Activated CD4-positive, alpha-beta memory T cell treated with anti-CD3 and anti-CD28 coated beads for 36 hours (primary cell): ENCODE results near the gene LOXL3. TPM values are rescaled to one million over a fixed set of nuclear protein-coding genes. Genes with fewer than 3 reads are reported as not detected.

Experiments used
- CTCF ChIA-PET: fragments of 350-600 bp; sonication (Branson Sonifier 250); formaldehyde crosslinking; loops from one replicate; lab custom pipeline; 2021; ENCODE audit warnings: antibody characterized with exemption, inconsistent platforms; lab: Charles Lee
- POLR2A ChIA-PET: fragments of 350-600 bp; sonication (Branson Sonifier 250); formaldehyde crosslinking; loops from one replicate; lab custom pipeline; 2021; ENCODE audit warnings: antibody characterized with exemption; lab: Charles Lee
- DNase-seq: peaks from one replicate; pipeline ENCODE4 v3.0.0-alpha.2; 2020
- H3K27ac Mint-ChIP-seq: one replicate; pipeline ENCODE4 v1.8.0; 2021; ENCODE audit warnings: mixed read lengths
- H3K27me3 Mint-ChIP-seq: one replicate; pipeline ENCODE4 v1.8.0; 2021; ENCODE audit warnings: mixed read lengths
- H3K36me3 Mint-ChIP-seq: one replicate; pipeline ENCODE4 v1.8.0; 2021; ENCODE audit warnings: mixed read lengths
- H3K4me1 Mint-ChIP-seq: one replicate; pipeline ENCODE4 v1.8.0; 2021; ENCODE audit warnings: low read depth, mixed read lengths
- H3K4me3 Mint-ChIP-seq: one replicate; pipeline ENCODE4 v1.8.0; 2021; ENCODE audit warnings: mild to moderate bottlenecking, mixed read lengths
- H3K9me3 Mint-ChIP-seq: one replicate; pipeline ENCODE4 v1.8.0; 2021; ENCODE audit warnings: mixed read lengths
- intact Hi-C: fragments of 100-400 bp; cut with micrococcal nuclease; formaldehyde crosslinking; loops from one replicate; pipeline ENCODE4 v1.15.1; 2023
- total RNA-seq, 2 experiments: library from RNA; stranded (reverse); gene quantifications; one replicate each; pipeline ENCODE4 v1.2.3, GENCODE V29; 2021

LOXL3 gene
- total RNA-seq, 2 experiments from 2014 or later, result 0.90 to 1.1 TPM

DNA sequence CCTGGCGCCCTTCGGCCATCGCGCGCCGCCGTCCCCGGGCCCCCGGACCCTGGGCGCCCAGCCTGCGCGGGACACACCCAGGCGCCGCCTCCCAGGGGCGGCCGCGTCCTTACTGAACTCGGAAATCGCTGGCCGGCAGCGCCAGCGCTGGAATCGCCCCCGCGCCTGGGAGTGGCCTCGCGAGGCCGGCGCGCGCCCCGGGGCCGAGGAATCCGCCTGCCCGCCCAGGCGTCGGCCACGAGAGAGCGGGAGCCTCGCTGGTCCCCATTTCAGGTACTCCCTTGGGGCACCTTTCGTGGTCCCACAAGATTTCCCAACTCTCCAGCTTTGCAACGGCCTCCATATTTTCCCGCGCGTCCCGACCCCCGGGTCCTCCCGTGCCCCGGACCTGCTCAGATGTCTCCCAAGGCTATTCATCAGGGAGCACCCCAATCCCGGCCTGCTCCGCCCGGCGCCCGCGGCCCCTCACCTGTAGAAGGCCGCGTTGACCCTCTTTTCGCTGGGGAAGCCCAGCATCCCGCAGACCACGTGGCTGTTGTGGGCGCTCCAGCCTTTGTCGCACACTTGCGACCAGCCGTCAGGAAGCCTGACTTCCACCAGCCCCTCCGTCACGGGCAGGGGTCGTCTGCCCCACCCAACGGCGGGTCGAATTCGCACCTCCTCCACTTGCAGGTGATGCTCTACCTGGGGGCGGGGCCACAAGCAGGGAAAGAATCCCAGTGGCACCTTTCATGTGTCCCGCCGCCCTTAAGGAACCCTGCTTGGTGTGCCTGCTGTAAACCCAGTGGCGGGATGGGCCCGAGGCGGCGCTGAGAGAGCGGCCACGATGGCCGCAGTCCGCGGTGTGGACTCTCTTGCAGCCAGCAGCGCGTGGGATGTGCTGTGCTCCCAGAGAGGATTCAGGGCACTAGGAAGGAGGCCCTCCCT is 4.6 kb downstream of the LOXL3 start:
- ChIA-PET CTCF (interaction anchor here (1.0 to 2.0 kb wide), 2 partner anchors 40 to 66 kb away, joined by 3 to 4 read pairs; partner anchors contain the start of genes CCDC142 and TTC31), POLR2A (no interaction called here)
- peak overlapping the region; percentile 55 for H3K4me3 Mint-ChIP-seq
- intact Hi-C loops, result no loop called here
- H3K27ac Mint-ChIP-seq, result no peak overlapping the region
- H3K27me3 Mint-ChIP-seq, result peaks cover 21% of the 10 kb centered on the region
- H3K4me1 Mint-ChIP-seq, result peaks cover 11% of the 10 kb centered on the region
- DNase-seq, result peak; percentile 52
- H3K36me3 Mint-ChIP-seq, result no peaks in the 10 kb centered on the region
- no peaks in the 10 kb centered on the region for H3K9me3 Mint-ChIP-seq

DNA sequence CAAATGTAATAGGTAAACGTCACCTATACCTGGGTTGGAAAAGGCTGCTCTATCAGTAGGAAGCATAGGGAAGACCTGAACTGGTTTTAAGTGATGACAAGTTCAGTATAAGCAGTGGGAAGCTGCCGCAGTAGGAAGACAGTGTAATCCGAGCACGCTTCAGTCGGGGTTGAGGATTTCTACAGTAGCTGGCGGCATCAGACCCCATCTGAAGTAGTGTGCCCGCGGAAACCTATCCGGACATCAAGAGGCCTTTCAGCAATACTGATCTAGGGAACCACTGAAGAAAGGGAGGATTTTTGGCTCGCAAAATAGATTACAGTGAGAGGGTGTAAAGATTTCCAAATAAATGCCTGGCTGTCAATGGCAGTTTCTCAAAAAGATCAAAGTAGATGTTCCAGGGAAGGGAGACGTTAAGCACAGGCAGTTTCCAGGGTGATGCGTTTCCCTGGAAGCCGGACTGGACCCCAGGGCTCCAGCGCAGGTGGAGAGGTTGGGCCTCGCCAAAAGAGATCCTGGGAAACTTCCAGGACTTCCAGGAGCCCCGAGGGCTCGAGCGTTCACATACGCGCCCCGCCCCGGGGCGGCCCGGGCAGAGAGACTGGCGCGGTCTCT is 5.3 kb downstream of the LOXL3 start:
- no peaks in the 10 kb centered on the region for H3K9me3 Mint-ChIP-seq
- peaks cover 8% of the 10 kb centered on the region for H3K4me1 Mint-ChIP-seq
- ChIA-PET CTCF (interaction anchor here (0.5 kb wide), 1 partner anchor 398 kb away, joined by 5 read pairs; no protein-coding TSS in a partner anchor), POLR2A (no interaction called here)
- H3K27me3 Mint-ChIP-seq, result peaks cover 21% of the 10 kb centered on the region
- intact Hi-C loops, result no loop called here
- H3K4me3 Mint-ChIP-seq, result peak overlapping the region; percentile 66
- H3K36me3 Mint-ChIP-seq, result no peaks in the 10 kb centered on the region
- no peak for DNase-seq
- no peak overlapping the region for H3K27ac Mint-ChIP-seq

DNA sequence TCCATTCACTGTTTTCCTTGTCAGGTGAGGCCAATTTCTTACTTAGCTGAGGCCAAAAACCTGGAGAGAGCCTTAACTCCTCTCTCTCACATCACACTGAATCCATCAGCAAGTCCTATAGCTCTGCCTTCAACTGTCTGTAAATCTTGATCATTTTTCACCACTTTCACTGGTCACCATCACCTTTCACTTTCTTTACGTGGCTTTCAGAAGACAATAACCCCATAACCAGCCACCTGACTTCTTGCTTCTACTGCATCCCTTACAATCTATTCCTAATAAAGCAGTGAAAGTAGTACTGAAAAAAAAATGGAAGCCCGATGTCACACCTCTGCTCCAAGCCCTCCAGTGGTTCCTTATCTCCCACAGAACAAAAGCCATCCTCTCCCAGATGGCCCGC is 7.7 kb downstream of the LOXL3 start:
- Mint-ChIP-seq H3K36me3 (no peaks in the 10 kb centered on the region), H3K9me3 (no peaks in the 10 kb centered on the region), H3K4me3 (no peak overlapping the region), H3K27me3 (peaks cover 26% of the 10 kb centered on the region), H3K27ac (no peak overlapping the region), H3K4me1 (peaks cover 6% of the 10 kb centered on the region)
- ChIA-PET POLR2A (interaction anchor here (1.3 kb wide), 1 partner anchor 14 kb away, joined by 3 read pairs; no protein-coding TSS in a partner anchor), CTCF (interaction anchor here (1.9 to 2.5 kb wide), 2 partner anchors 30 to 42 kb away, joined by 5 to 7 read pairs; no protein-coding TSS in a partner anchor)
- DNase-seq, result no peak
- intact Hi-C loops, result no loop called here

DNA sequence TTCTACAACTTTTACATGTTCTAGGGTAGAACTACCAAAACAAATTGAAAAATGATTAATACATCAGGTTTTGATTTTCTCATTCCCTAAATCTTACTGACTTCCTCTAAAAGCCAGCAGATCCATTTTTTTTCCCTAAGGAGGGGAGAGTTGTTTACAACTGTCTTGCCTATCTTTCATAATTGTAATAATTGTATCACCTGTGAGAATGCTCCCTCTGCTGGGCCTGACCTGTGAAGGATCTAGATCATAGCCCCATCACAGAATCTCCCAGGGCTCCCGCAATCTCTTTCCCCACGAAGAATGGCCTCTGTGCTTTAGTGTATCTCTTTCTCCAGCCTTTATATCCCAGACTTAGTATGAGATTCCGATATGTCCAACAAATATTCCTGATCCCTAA is 9.1 kb downstream of the LOXL3 start:
- Mint-ChIP-seq H3K4me3 (no peak overlapping the region), H3K27me3 (peaks cover 21% of the 10 kb centered on the region), H3K4me1 (peaks cover 6% of the 10 kb centered on the region), H3K9me3 (no peaks in the 10 kb centered on the region), H3K36me3 (no peaks in the 10 kb centered on the region), H3K27ac (no peak overlapping the region)
- ChIA-PET POLR2A (interaction anchor here (1.3 kb wide), 1 partner anchor 13 kb away, joined by 3 read pairs; no protein-coding TSS in a partner anchor), CTCF (interaction anchor here (0.6 to 2.5 kb wide), 6 partner anchors 10 to 62 kb away, joined by 3 to 7 read pairs (median 4); partner anchors contain the start of genes CCDC142, DOK1, LOXL3 and TTC31)
- DNase-seq, result no peak
- intact Hi-C loops, result no loop called here

DNA sequence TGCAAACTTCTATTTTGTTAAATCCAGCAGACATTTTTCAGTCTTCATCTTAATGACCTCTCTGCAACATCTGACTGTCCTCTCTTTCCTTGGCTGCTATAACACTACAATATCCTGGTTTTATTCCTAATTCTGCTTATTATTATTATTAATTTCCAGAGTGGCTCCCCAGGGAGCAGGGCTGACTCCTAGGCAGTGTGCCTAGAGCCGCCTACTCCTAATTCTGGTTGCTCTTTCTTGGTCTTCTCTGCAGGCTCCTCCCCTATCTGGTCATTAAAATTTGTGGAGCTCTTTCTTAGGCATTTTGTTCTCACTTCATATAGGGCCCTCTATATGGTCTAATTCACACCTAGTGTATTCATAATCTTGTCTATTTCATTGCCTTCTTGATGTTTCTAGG is 10.8 kb downstream of the LOXL3 start:
- Mint-ChIP-seq H3K27me3 (peaks cover 24% of the 10 kb centered on the region), H3K4me3 (no peak overlapping the region), H3K9me3 (no peaks in the 10 kb centered on the region), H3K36me3 (no peaks in the 10 kb centered on the region), H3K27ac (no peak overlapping the region), H3K4me1 (no peaks in the 10 kb centered on the region)
- DNase-seq, result no peak
- ChIA-PET POLR2A (no interaction called here), CTCF (interaction anchor here (1.0 to 1.1 kb wide), 2 partner anchors 42 to 46 kb away, joined by 3 to 4 read pairs; no protein-coding TSS in a partner anchor)
- intact Hi-C loops, result no loop called here

DNA sequence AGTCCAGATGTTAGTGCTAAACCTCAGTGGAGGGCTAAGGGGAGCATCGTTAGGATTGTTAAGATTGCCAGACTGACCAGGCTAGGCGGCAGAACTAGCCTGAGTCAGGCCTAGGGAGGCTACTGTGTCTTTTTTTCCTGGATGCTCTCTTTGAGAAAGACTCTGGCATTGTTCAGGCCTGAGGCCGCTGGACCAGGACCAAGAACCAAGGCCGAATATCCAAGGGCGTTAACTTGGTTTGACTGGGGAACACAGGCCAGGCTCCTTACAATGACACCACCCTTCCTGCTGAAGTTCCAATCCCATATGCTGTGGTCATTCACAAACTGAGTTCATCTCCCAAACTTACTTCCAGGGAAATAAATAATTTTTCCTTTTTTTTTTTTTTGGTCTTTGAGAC is 13.5 kb downstream of the LOXL3 start:
- Mint-ChIP-seq H3K27ac (no peak overlapping the region), H3K36me3 (no peaks in the 10 kb centered on the region), H3K4me1 (no peaks in the 10 kb centered on the region), H3K4me3 (no peak overlapping the region), H3K9me3 (no peaks in the 10 kb centered on the region), H3K27me3 (peaks cover 22% of the 10 kb centered on the region)
- CTCF ChIA-PET, result no interaction called here
- DNase-seq, result no peak
- POLR2A ChIA-PET, result no interaction called here
- intact Hi-C loops, result no loop called here

DNA sequence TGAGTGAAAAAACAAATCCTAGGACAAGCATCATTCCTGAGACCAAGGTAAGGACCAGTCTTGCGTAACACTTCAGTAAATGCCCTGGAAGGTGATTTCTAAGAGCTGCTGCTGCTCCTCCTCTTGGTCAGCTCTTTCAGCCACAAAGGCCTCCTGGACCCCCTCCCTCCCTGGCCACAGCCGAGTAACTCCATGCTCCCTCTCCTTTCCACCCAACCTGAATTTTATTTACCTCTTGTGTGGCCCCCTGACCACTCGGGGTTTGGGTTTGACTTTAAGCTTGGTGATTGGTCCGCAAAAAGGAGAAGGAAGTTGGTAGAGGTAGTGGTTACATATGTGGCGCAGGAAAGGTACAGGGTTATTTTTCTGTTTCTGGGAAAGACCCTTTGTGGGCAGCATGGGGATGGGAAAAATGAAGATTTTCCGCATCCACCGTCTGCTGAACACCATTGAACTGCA is 14.8 kb downstream of the LOXL3 start:
- Mint-ChIP-seq H3K9me3 (no peaks in the 10 kb centered on the region), H3K36me3 (peaks cover under 1% of the 10 kb centered on the region), H3K4me3 (no peak overlapping the region), H3K4me1 (no peaks in the 10 kb centered on the region), H3K27me3 (peaks cover 22% of the 10 kb centered on the region), H3K27ac (no peak overlapping the region)
- ChIA-PET POLR2A (no interaction called here), CTCF (interaction anchor here (1.1 to 1.5 kb wide), 2 partner anchors 48 to 57 kb away, joined by 3 to 6 read pairs; no protein-coding TSS in a partner anchor)
- no peak for DNase-seq
- intact Hi-C loops, result no loop called here

DNA sequence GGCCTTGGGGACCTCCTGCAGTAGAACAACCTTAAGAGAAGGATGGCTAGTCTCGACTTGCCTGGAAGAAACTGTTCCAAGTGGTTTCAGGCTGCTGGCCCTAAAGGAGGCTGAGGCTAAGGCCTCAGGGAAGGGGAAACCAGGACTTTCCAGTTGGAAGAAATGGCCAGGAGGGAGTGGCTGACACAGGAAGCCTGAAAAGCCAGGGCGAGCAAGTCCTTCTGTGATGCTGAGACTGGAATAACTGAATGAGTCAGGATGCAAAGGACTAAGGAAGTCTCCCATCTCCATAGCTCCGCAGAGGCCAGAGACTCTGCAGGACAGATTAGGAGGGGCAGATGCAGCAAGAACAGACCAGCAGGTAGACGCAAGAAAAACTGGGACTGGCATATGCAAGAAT is 16.6 kb downstream of the LOXL3 start:
- ChIA-PET POLR2A (no interaction called here), CTCF (no interaction called here)
- DNase-seq, result no peak
- H3K9me3 Mint-ChIP-seq, result no peaks in the 10 kb centered on the region
- intact Hi-C loops, result no loop called here
- H3K27me3 Mint-ChIP-seq, result peaks cover 18% of the 10 kb centered on the region
- no peak overlapping the region for H3K4me3 Mint-ChIP-seq
- peaks cover 4% of the 10 kb centered on the region for H3K4me1 Mint-ChIP-seq
- no peak overlapping the region for H3K27ac Mint-ChIP-seq
- peaks cover 13% of the 10 kb centered on the region for H3K36me3 Mint-ChIP-seq

DNA sequence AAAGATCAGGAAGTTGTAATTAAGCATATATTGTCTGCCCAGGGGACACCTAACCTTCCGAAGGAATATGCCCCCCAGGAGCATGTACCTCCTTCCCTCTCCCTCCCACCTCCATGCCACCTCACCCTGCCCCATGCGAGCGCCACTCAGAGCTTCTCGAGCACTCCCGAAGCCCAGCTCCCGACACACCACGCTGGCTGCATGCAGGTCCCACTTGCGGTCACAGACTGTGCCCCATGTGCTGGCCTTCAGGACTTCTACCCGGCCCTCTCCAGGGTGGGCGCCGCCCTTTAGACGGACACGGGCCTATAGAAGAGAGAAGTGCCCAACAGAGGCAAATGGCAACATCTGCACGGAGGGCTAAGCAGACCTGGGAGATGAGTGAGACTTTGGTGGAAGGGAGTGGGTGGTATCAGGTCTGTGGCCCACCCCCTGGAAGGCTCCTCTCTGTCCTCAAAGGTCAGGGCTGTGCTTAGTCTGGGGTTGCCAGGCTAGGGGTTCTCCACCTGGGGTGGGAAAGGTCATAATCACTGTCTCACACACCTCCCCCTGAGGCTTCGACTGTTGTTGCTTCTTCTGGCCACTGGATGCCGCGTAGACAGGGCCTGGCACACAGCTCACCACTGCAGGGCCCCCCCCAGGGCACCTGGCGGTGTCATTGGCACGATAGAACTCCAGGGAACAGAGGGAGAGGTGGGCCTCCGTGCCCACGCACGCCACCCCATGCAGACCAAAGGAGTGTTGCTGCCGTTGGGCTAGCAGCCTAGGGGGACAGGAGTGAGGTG is 17.4 kb downstream of the LOXL3 start:
- POLR2A ChIA-PET, result no interaction called here
- Mint-ChIP-seq H3K4me3 (no peak overlapping the region), H3K27ac (no peak overlapping the region), H3K4me1 (peaks cover 11% of the 10 kb centered on the region), H3K36me3 (peaks cover 21% of the 10 kb centered on the region), H3K9me3 (no peaks in the 10 kb centered on the region), H3K27me3 (peaks cover 18% of the 10 kb centered on the region)
- no peak for DNase-seq
- intact Hi-C loops, result no loop called here
- CTCF ChIA-PET, result no interaction called here

DNA sequence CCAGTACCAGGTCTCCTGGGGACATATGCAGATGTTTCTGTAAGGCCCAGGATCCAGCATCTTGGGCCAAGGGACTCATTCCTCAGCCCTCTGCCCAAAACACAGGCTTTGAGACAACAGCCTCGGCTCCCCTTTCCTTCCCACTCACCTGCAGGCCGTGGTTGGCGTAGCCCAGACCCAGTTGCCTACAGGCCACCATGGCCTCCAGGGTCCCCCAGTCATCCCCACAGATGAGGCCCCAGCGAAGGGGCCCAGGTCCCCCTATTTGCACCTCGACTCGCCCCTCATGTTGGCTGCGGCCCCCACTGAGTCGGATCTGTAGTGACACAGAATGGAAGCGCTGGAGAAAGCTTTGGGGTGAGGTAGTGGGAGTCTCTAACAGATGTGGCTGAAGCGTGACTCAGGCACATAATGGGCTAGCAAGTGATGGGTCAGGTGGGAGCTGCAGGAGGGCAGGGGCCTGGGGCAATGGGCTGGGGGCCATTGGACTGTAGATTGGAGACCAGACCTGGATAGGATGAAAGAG is 18.2 kb downstream of the LOXL3 start:
- DNase-seq, result no peak
- Mint-ChIP-seq H3K27ac (no peak overlapping the region), H3K4me3 (no peak overlapping the region), H3K9me3 (no peaks in the 10 kb centered on the region), H3K36me3 (peaks cover 28% of the 10 kb centered on the region), H3K4me1 (peaks cover 19% of the 10 kb centered on the region), H3K27me3 (peaks cover 15% of the 10 kb centered on the region)
- POLR2A ChIA-PET, result no interaction called here
- intact Hi-C loops, result no loop called here
- CTCF ChIA-PET, result no interaction called here

DNA sequence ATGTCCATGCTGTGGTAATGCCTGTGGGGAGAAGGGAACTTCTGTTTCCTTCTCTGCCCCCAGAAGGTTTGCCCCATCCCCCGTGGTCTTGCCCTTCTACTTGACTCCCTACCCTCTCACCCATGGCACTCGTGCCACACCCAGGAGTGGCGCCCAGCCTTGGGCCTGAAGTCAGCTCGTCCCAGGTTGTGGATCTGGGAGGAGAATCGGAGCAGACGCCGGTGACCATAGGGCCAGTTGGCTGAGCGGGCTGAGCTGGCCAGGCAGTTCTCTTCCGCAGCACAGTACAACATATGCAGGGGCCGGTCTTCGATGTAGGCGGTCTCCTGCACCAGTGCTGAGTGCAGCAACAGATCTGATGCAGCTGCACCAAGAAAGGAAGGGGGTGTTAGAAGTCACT is 19.3 kb downstream of the LOXL3 start:
- no peaks in the 10 kb centered on the region for H3K9me3 Mint-ChIP-seq
- DNase-seq, result no peak
- POLR2A ChIA-PET, result no interaction called here
- peaks cover 30% of the 10 kb centered on the region for H3K36me3 Mint-ChIP-seq
- no peak overlapping the region for H3K27ac Mint-ChIP-seq
- no peak overlapping the region for H3K4me3 Mint-ChIP-seq
- peaks cover 15% of the 10 kb centered on the region for H3K27me3 Mint-ChIP-seq
- H3K4me1 Mint-ChIP-seq, result peaks cover 20% of the 10 kb centered on the region
- CTCF ChIA-PET, result no interaction called here
- intact Hi-C loops, result loop anchor here (5.0 kb wide), 2 partner anchors 37 to 38 kb away; partner anchors contain the start of gene LBX2
